Measurements from ENCODE around the gene OR56B1.

The OR56B1 gene

DNA sequence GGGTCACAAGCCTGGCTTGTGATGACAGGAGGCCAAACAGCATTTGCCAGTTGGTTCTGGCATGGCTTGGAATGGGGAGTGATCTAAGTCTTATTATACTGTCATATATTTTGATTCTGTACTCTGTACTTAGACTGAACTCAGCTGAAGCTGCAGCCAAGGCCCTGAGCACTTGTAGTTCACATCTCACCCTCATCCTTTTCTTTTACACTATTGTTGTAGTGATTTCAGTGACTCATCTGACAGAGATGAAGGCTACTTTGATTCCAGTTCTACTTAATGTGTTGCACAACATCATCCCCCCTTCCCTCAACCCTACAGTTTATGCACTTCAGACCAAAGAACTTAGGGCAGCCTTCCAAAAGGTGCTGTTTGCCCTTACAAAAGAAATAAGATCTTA lies 843 bp downstream of the OR56B1 start:
- DNase-seq, result no peak

DNA sequence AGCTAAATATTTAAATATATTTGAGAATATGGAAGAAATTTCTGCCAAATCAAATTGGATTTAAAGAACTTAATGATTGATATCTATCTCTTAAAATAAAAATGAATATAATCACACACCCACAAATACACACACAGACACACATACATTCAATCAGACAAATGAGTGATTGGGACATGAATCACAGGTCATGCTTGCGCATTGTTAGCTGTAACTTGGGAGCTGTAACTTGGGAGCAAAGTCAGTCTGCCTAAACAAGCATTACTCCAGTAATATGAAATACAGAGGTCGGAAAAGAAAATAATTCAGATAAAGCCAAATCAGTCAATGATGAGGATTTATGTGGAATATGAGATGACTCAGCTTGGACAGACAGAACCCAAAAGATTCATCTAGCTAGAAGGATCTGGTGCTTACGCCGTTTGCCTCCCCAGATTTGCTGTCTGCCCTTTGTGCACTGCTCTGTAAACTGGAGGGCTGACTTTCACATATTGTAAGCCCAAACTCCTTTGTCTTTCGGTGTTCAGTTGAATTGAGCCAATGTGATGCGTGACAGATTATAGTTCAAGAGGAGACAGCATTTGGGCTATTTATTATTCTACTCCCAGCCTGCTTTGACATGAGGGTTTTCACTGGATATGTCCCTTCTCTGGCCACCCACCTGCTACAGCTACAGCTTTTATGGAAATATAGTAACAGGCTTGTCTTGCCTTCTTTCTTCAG lies 1.6 kb downstream of the OR56B1 start:
- no peak for DNase-seq

DNA sequence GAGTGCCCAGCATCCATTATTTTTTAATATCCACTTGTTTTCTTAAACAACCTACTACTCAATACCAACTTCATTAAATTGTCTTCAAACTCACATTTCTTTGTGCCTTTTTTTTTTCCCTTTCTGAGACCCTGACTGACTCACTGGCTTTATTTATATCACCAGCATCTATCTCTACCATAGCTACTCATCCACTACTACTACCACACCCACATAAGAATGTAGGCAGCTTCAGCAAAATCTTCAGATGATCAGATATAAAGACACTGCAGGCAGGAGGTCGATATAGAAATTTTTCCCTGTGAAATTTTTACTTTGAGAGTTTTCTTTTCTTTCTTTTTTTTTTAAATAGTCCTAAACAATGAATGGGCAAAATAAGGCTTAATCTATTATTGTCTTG lies 2.2 kb downstream of the OR56B1 start:
- DNase-seq, result no peak

DNA sequence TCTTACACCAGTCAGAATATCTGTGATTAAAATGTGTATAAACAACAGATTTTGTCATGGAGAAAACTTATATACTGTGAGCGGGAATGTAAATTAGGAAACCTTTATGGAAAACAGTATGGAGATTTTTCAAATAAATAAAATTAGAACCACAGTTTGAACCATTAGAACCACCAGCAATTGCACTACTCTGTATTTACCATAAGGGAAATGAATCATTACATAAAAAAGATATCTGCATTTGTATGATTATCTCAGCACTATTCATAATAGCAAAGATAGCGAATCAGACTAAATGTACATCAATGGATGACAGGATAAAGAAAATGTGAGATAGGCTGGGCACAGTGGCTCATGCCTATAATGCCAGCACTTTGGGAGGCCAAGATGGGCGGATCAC lies 10.4 kb downstream of the OR56B1 start:
- DNase-seq, result no peak

DNA sequence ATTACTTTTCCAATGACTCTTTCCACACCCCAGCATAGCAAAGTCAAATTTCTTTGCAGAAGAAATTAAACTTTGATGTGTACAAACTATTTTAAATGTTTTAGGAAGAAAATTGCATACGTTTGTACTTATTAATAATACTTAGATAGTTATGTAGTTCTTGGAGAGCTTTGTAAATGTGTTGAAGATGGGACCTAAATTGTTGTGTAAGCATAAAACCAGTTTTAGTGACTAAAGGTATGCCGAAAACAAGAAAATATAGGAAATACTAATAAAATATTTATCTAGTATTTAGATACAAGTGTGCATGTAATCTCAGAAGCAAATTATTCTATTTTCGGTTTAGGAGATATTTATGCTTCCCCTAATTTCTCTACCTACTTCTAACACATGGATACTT lies 13.6 kb downstream of the OR56B1 start:
- no peak for DNase-seq

DNA sequence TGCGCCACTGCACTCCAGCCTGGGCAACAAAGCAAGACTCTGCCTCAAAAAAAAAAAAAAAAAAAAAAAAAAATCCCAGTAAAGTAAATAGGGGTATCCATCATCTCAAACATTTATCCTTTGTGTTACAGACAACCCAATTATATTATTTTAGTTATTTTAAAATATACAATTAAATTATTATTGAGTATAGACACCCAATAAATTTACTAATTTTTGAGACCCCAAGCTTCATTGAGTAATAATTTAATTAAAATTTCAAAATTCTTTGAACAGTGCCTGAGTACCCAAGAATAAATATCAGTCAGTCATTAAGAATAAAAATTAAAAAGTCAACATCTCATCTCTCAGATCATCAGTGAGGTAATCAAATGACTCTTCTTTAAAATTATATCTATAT lies 17.7 kb downstream of the OR56B1 start, which contains the start of gene OR52N4:
OR52N4 (plus strand) TSS at position 301 of the 400 bp plus-strand sequence. CDS start 498 bp downstream, outside the sequence.
- DNase-seq, result no peak

DNA sequence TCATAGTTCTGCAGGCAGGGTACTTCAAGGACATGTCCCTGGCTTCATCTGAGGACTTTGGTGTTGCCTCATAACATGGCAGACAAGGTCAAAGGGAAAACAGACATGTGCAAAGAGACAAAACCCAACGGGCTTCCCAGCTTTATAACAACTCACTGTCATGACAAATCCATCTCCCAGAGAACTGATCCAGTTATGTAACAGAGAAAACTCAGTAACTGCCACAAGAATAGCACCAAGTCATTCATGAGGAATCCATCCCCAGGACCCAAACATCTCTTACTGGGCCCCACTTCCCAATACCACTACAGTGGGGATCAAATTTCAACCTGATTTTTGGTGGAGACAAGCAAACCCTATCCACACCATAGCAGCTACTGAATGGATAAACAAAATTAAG lies 30.8 kb downstream of the OR56B1 start:
- no peak for DNase-seq

DNA sequence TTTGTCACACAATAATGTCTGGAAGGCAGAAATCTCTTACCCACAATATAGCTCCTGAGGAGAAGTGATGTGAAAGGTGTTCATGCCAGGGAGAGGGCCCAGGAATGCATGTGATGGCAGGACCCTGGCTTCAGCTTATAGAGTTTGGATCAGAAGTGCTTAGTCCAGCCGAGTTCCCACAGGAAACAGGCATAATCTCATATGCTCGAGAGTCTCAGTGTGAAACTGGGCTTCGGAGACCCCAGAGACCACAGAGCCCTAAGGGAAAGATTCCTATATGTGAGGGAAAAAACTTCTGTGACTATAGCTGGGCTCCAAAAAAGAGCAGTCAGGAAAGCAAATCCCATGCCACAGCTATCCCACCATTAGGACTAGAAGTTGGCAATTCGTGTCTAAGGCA lies 47.0 kb downstream of the OR56B1 start, which contains the start of gene OR52N5:
OR52N5 (minus strand) TSS at position 101 of the 400 bp plus-strand sequence. CDS start 4,721 bp downstream, outside the sequence.
- DNase-seq, result no peak

Measured in NCI-H446 treated with DMSO at 0.1 percent for 48 hours (cell line).